Liver (tissue), 3 donors: Measurements from ENCODE around the gene PDE1C.

ENCODE experiments used
- ATF3 ChIP-seq: IDR thresholded peaks from 2 replicates; pipeline ENCODE4 v1.6.1; 2016; ENCODE audit warnings: antibody characterized with exemption
- CTCF ChIP-seq: fragments of 150-350 bp; IDR thresholded peaks from 2 replicates; pipeline ENCODE4 v1.5.1; 2017; ENCODE audit warnings: improper control_type of control experiment, low read depth, low read length; ENCODE audit not compliant: missing input control
- EGR1 ChIP-seq, 2 donors: IDR thresholded peaks; 2 replicates each; pipeline ENCODE4 v1.6.1; 2016 to 2018; ENCODE audit warnings: antibody characterized with exemption in 2 of 2, low read depth in 2 of 2
- GABPA ChIP-seq, 2 donors: IDR thresholded peaks in 1 of 2; conservative IDR thresholded peaks in 1 of 2; 2 replicates each; pipeline ENCODE4 v1.6.1; 2016; ENCODE audit warnings: antibody characterized with exemption in 2 of 2, mild to moderate bottlenecking in 1 of 2, moderate library complexity in 1 of 2
- HNF4A ChIP-seq, 2 donors: conservative IDR thresholded peaks; 2 replicates each; pipeline ENCODE4 v1.6.1; 2016; ENCODE audit warnings: antibody characterized with exemption in 2 of 2, mild to moderate bottlenecking in 2 of 2
- HNF4G ChIP-seq: IDR thresholded peaks from 2 replicates; pipeline ENCODE4 v1.6.1; 2016; ENCODE audit warnings: antibody characterized with exemption
- JUND ChIP-seq, 2 donors: IDR thresholded peaks; 2 replicates each; pipeline ENCODE4 v1.6.1; 2016; ENCODE audit warnings: antibody characterized with exemption in 2 of 2
- MAX ChIP-seq: IDR thresholded peaks from 2 replicates; pipeline ENCODE4 v1.6.1; 2016; ENCODE audit warnings: antibody characterized with exemption
- RAD21 ChIP-seq, 2 donors: IDR thresholded peaks; 2 replicates each; pipeline ENCODE4 v1.6.1; 2016; ENCODE audit warnings: antibody characterized with exemption in 2 of 2, mild to moderate bottlenecking in 2 of 2
- RXRA ChIP-seq, 2 donors: IDR thresholded peaks; 2 replicates each; pipeline ENCODE4 v1.6.1; 2017 to 2018; ENCODE audit warnings: antibody characterized with exemption in 2 of 2, mild to moderate bottlenecking in 1 of 2
- TAF1 ChIP-seq: conservative IDR thresholded peaks from 2 replicates; pipeline ENCODE4 v1.6.1; 2016; ENCODE audit warnings: antibody characterized with exemption, mild to moderate bottlenecking
- YY1 ChIP-seq: IDR thresholded peaks from 2 replicates; pipeline ENCODE4 v1.6.1; 2016; ENCODE audit warnings: antibody characterized with exemption, mild to moderate bottlenecking
- TF ChIP-seq, protein P1 (sequence below): IDR thresholded peaks from 2 replicates; pipeline ENCODE4 v1.6.1; 2016; ENCODE audit warnings: antibody characterized with exemption, mild to moderate bottlenecking
- donor health status: healthy.
- donor health status: healthy.

DNA sequence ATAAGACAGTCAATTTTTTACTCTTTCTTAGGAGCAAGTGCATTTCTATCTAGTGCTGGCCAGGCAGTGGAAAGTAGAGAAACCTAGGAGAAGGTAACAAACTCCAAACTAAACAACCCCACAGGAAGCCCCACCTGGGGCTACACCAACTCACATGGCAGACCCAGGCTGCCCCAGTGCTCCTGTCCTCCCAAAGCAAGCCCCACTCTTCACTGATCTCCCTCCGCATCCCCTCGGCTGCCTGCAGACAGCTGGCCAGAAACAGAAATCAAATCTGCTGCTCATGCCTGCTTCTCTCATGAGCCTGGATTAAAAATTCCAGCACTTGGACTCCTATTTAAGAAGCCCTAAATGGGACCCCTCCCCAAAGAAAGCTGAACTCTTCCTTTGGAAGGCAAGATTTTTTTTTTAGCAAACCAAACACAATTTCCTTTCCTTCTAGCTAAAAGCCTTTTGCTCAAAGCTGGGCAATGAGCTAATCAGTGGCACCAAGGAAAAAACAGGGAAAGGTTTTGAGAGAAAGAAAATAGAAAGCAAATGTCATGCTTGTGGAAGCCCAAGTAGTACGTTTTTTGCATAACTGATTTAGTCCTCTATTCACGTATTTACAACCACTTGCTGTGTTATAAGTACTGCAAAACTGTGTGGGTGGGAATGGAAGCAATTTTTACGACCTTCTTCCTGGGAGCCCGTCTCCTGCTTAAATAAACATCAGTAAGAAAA, 10.8 kb downstream of the PDE1C start:
- TF ChIP-seq YY1 (no peak), CTCF (no peak), TAF1 (no peak), ATF3 (no peak), MAX (no peak), JUND (IDR thresholded peaks at IDR 0.05) (no peak), EGR1 (IDR thresholded peaks at IDR 0.05; ENCODE audit: low read depth in 2 of 2) (no peak), RXRA (IDR thresholded peaks at IDR 0.05) (no peak), HNF4A (conservative IDR thresholded peaks at IDR 0.05) (no peak), GABPA (IDR thresholded peaks at IDR 0.05 in 1 of 2, conservative IDR thresholded peaks at IDR 0.05 in 1 of 2) (no peak), HNF4G (no peak), RAD21 (IDR thresholded peaks at IDR 0.05) (no peak)
- TF ChIP-seq, protein P1, sequence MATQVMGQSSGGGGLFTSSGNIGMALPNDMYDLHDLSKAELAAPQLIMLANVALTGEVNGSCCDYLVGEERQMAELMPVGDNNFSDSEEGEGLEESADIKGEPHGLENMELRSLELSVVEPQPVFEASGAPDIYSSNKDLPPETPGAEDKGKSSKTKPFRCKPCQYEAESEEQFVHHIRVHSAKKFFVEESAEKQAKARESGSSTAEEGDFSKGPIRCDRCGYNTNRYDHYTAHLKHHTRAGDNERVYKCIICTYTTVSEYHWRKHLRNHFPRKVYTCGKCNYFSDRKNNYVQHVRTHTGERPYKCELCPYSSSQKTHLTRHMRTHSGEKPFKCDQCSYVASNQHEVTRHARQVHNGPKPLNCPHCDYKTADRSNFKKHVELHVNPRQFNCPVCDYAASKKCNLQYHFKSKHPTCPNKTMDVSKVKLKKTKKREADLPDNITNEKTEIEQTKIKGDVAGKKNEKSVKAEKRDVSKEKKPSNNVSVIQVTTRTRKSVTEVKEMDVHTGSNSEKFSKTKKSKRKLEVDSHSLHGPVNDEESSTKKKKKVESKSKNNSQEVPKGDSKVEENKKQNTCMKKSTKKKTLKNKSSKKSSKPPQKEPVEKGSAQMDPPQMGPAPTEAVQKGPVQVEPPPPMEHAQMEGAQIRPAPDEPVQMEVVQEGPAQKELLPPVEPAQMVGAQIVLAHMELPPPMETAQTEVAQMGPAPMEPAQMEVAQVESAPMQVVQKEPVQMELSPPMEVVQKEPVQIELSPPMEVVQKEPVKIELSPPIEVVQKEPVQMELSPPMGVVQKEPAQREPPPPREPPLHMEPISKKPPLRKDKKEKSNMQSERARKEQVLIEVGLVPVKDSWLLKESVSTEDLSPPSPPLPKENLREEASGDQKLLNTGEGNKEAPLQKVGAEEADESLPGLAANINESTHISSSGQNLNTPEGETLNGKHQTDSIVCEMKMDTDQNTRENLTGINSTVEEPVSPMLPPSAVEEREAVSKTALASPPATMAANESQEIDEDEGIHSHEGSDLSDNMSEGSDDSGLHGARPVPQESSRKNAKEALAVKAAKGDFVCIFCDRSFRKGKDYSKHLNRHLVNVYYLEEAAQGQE = no peak
